SW 1271 (cell line): ENCODE data around the gene CD86.
A peak's percentile ranks its signal among the peaks of the same experiment; 100 is the strongest.

Experiments used
- DNase-seq, 2 experiments: peaks; one replicate each; lab custom pipeline; 2025; lab: John Stamatoyannopoulos, UW

CD86 gene

GRCh38 chr3:122092460-122093165, 37.5 kb downstream of the CD86 start:
- DNase-seq: no peak

- no peak for DNase-seq
These were observed 39.0 kb downstream of the CD86 start for GRCh38 chr3:122094125-122094524.

- no peak for DNase-seq
These were observed 39.5 kb downstream of the CD86 start for GRCh38 chr3:122094693-122095092.

- DNase-seq: no peak
These were observed 42.0 kb downstream of the CD86 start for GRCh38 chr3:122097141-122097540.

- DNase-seq: no peak
These were observed 43.4 kb downstream of the CD86 start for GRCh38 chr3:122098611-122099010.

- no peak for DNase-seq
These were observed 44.1 kb downstream of the CD86 start for GRCh38 chr3:122099255-122099654.

- DNase-seq: no peak
These were observed 44.9 kb downstream of the CD86 start for GRCh38 chr3:122100083-122100482.

GRCh38 chr3:122100591-122101463, 45.7 kb downstream of the CD86 start:
- no peak for DNase-seq

- DNase-seq: peak; percentile 3 to 45
These were observed 46.5 kb downstream of the CD86 start for GRCh38 chr3:122101646-122102045.

GRCh38 chr3:122102191-122102935, 47.2 kb downstream of the CD86 start:
- DNase-seq: no peak

- DNase-seq: no peak
These were observed 48.8 kb downstream of the CD86 start for GRCh38 chr3:122103821-122104514.

- no peak for DNase-seq
These were observed 49.5 kb downstream of the CD86 start for GRCh38 chr3:122104515-122105194.

GRCh38 chr3:122105626-122106025, 50.5 kb downstream of the CD86 start:
- no peak for DNase-seq

- DNase-seq: no peak
These were observed 52.0 kb downstream of the CD86 start for GRCh38 chr3:122107171-122107570.

- DNase-seq: no peak
These were observed 56.8 kb downstream of the CD86 start for GRCh38 chr3:122111974-122112373.

- DNase-seq: no peak
These were observed 57.6 kb downstream of the CD86 start for GRCh38 chr3:122112754-122113153.

GRCh38 chr3:122123850-122124249, 68.7 kb downstream of the CD86 start:
- DNase-seq: no peak

- DNase-seq: no peak
These were observed 77.9 kb downstream of the CD86 start for GRCh38 chr3:122132949-122133540.

GRCh38 chr3:122146466-122146865, 91.3 kb downstream of the CD86 start:
- DNase-seq: no peak

GRCh38 chr3:122148941-122149627, 93.9 kb downstream of the CD86 start:
- DNase-seq: no peak
